HFF-Myc (cell line): ENCODE data around the gene RCBTB1.
"Not testable (repeated sequence)": the region's sequence is repeated elsewhere in the genome, so short reads cannot be mapped to it uniquely, and the experiment has no call there.

Experiments
- DNase-seq: peaks from one replicate; pipeline ENCODE4 v3.0.0-alpha.2; 2011; ENCODE audit warnings: low read depth; ENCODE audit errors: extremely low read depth
- H3K4me3 ChIP-seq: replicated peaks from 2 replicates; pipeline ENCODE4 v1.5.1; 2011; ENCODE audit warnings: low read depth, mild to moderate bottlenecking, control low read depth, low read length
- CTCF ChIP-seq: IDR thresholded peaks from 2 replicates; pipeline ENCODE4 v1.5.1; 2012; ENCODE audit warnings: mild to moderate bottlenecking, low read depth, low read length, control low read depth; ENCODE audit errors: missing control alignments

RCBTB1 gene

GRCh38 chr13:49606747-49607648, 21.6 kb upstream of the RCBTB1 start:
- DNase-seq: peak; percentile 66
- TF ChIP-seq CTCF: peak; percentile 77
- H3K4me3 ChIP-seq: peak overlapping the region; percentile 6; the same call in 1 of the 2 replicates

- no peak for DNase-seq
- H3K4me3 ChIP-seq: no peak overlapping the region
- no peak for TF ChIP-seq CTCF
Measured at GRCh38 chr13:49604570-49604969, 19.2 kb upstream of the RCBTB1 start.

- not testable (repeated sequence) for H3K4me3 ChIP-seq, DNase-seq
Measured at GRCh38 chr13:49602615-49603014, 17.3 kb upstream of the RCBTB1 start.

- DNase-seq: no peak
- no peak for TF ChIP-seq CTCF
- H3K4me3 ChIP-seq: no peak overlapping the region
Measured at GRCh38 chr13:49602005-49602404, 16.6 kb upstream of the RCBTB1 start.

- no peak overlapping the region for H3K4me3 ChIP-seq
- no peak for TF ChIP-seq CTCF
- DNase-seq: no peak
Measured at GRCh38 chr13:49597043-49597641, 11.8 kb upstream of the RCBTB1 start.

- TF ChIP-seq CTCF: no peak
- DNase-seq: no peak
Measured at GRCh38 chr13:49596221-49596620, 10.9 kb upstream of the RCBTB1 start.

GRCh38 chr13:49594576-49594975, 9.2 kb upstream of the RCBTB1 start:
- no peak for TF ChIP-seq CTCF
- no peak overlapping the region for H3K4me3 ChIP-seq
- DNase-seq: no peak

More at GRCh38 chr13:49596221-49596620, 10.9 kb upstream of the RCBTB1 start:
- no peak overlapping the region for H3K4me3 ChIP-seq

GRCh38 chr13:49593876-49594275, 8.5 kb upstream of the RCBTB1 start:
- not testable (repeated sequence) for H3K4me3 ChIP-seq, DNase-seq

GRCh38 chr13:49590714-49591113, 5.4 kb upstream of the RCBTB1 start:
- DNase-seq: not testable (repeated sequence)

More at GRCh38 chr13:49590714-49591113, 5.4 kb upstream of the RCBTB1 start:
- H3K4me3 ChIP-seq: not testable (repeated sequence)
